GM12892 (cell line): ENCODE data around the gene TCP1.

Experiments
- POLR2A ChIP-seq: IDR thresholded peaks from 2 replicates; pipeline ENCODE4 v1.6.1; 2011; ENCODE audit warnings: low read depth, low read length, control low read depth
- POLR2AphosphoS5 ChIP-seq: IDR thresholded peaks from 2 replicates; pipeline ENCODE4 v1.6.1; 2011; ENCODE audit warnings: low read depth, low read length, control low read depth

GRCh38 chr6:159760602-159761057 is 28.8 kb downstream of the TCP1 start:
- no peak; the same call in 1 of the 2 replicates for TF ChIP-seq POLR2AphosphoS5
- no peak for TF ChIP-seq POLR2A
